GM12878 (cell line): ENCODE measurements around the gene RBKS. TPM values are rescaled to one million over a fixed set of nuclear protein-coding genes. Genes with fewer than 3 reads are reported as not detected.
"Not testable (repeated sequence)": the region's sequence is repeated elsewhere in the genome, so short reads cannot be mapped to it uniquely, and the experiment has no call there.

Experiments
- ATAC-seq: fragments of 200-7000 bp; cut with Tn5 transposase; 3 replicates; pipeline ENCODE4 v1.9.1; 2020; ENCODE audit warnings: mild to moderate bottlenecking, moderate library complexity
- BruUV-seq: library from RNA; stranded (reverse); fragments of 400-500 nt; replicated peaks from 2 replicates; lab custom pipeline; 2021; lab: Mats Ljungman, UMichigan
- CTCF ChIA-PET: fragments of 300-600 bp; sonication (Branson Sonifier 250); formaldehyde crosslinking; extraction: SDS; loops from one replicate; lab custom pipeline; 2021; ENCODE audit warnings: inconsistent platforms; lab: Yijun Ruan, JAX
- POLR2A ChIA-PET: fragments of 350-600 bp; formaldehyde crosslinking; extraction: SDS; loops from one replicate; lab custom pipeline; 2021; ENCODE audit warnings: inconsistent platforms; lab: Charles Lee
- RAD21 ChIA-PET: fragments of 300-600 bp; sonication (Branson Sonifier 250); formaldehyde crosslinking; loops from one replicate; lab custom pipeline; 2023; ENCODE audit warnings: antibody characterized with exemption; ENCODE audit not compliant: unreplicated experiment; lab: Charles Lee
- SMC1A ChIA-PET: fragments of 300-600 bp; sonication (Branson Sonifier 250); formaldehyde crosslinking; loops from one replicate; lab custom pipeline; 2023; ENCODE audit not compliant: unreplicated experiment, uncharacterized antibody; lab: Charles Lee
- DNase-seq: peaks from one replicate; pipeline ENCODE4 v3.0.0-alpha.2; 2011; ENCODE audit warnings: low read depth, low spot score
- FAIRE-seq: peaks from 3 replicates; lab custom pipeline; 2011; peaks lifted over from hg19 to GRCh38; lab: Jason Lieb, UNC
- H2AFZ ChIP-seq: 2 replicates; pipeline ENCODE4 v1.6.0; 2011; ENCODE audit warnings: low read depth, low read length, control low read depth; ENCODE audit not compliant: control insufficient read depth
- H3K27ac ChIP-seq: 2 replicates; pipeline ENCODE4 v1.5.1; 2011; ENCODE audit warnings: control low read depth; ENCODE audit not compliant: control insufficient read depth, insufficient read depth
- H3K27me3 ChIP-seq, 2 experiments: replicated peaks in 1 of 2; 2 replicates each; pipeline versions ENCODE4 v1.6.0 to v1.6.1; 2011; ENCODE audit warnings: low read length in 1 of 2; ENCODE audit not compliant: control insufficient read depth in 2 of 2, insufficient read depth in 2 of 2
- H3K36me3 ChIP-seq, 2 experiments: 2 replicates each; pipeline ENCODE4 v1.5.1; 2011; ENCODE audit warnings: low read length in 1 of 2; ENCODE audit not compliant: control insufficient read depth in 2 of 2, insufficient read depth in 2 of 2
- H3K4me1 ChIP-seq: 2 replicates; pipeline ENCODE4 v1.6.1; 2011; ENCODE audit warnings: mild to moderate bottlenecking, low read length, moderate library complexity, mixed read lengths; ENCODE audit not compliant: control insufficient read depth, insufficient read depth
- H3K4me2 ChIP-seq: 2 replicates; pipeline ENCODE4 v1.6.0; 2011; ENCODE audit warnings: control low read depth; ENCODE audit not compliant: control insufficient read depth, insufficient read depth
- H3K4me3 ChIP-seq: fragments of 200-600 bp; sonication (generic); 2 replicates; pipeline ENCODE4 v1.5.1; 2016
- H3K79me2 ChIP-seq: 2 replicates; pipeline ENCODE4 v1.6.0; 2011; ENCODE audit warnings: low read length; ENCODE audit not compliant: control insufficient read depth, insufficient read depth
- H3K9ac ChIP-seq: 2 replicates; pipeline ENCODE4 v1.8.0; 2011; ENCODE audit warnings: low read length, control low read depth, mixed read lengths; ENCODE audit not compliant: control insufficient read depth, insufficient read depth
- H3K9me3 ChIP-seq: replicated peaks from 3 replicates; pipeline ENCODE4 v1.5.1; 2011; ENCODE audit warnings: mild to moderate bottlenecking, low read length; ENCODE audit not compliant: control insufficient read depth, insufficient read depth
- H4K20me1 ChIP-seq: 2 replicates; pipeline ENCODE4 v1.6.0; 2011; ENCODE audit not compliant: control insufficient read depth, insufficient read depth
- ATF7 ChIP-seq: fragments of 450-650 bp; IDR thresholded peaks from 2 replicates; pipeline ENCODE4 v1.6.1; 2016; ENCODE audit warnings: low read depth, mild to moderate bottlenecking
- E2F4 ChIP-seq: IDR thresholded peaks from 2 replicates; pipeline ENCODE4 v1.6.1; 2012; ENCODE audit warnings: low read depth, low read length, improper control_type of control experiment
- HDGF ChIP-seq: fragments of 450-650 bp; IDR thresholded peaks from 2 replicates; pipeline ENCODE4 v1.6.1; 2016; ENCODE audit warnings: antibody characterized with exemption
- SP1 ChIP-seq: IDR thresholded peaks from one replicate; pipeline ENCODE4 v1.6.1; 2011; ENCODE audit warnings: low read depth, low read length
- ZNF274 ChIP-seq: IDR thresholded peaks from one replicate; pipeline ENCODE4 v1.8.0; 2011; ENCODE audit not compliant: insufficient read length, insufficient read depth
- ZZZ3 ChIP-seq: IDR thresholded peaks from 2 replicates; pipeline ENCODE4 v1.6.1; 2011; ENCODE audit warnings: low read depth; ENCODE audit not compliant: control insufficient read depth, insufficient read length
- WGBS: methylation state at CpG from one replicate; pipeline ENCODE4 v1.1.6; 2016; ENCODE audit warnings: low lambda C conversion rate; ENCODE audit not compliant: insufficient replicate concordance, insufficient coverage; ENCODE audit errors: missing lambda C conversion rate; 5-methylcytosine and 5-hydroxymethylcytosine counted together
- in situ Hi-C: fragments of 300-500 bp; cut with MboI; formaldehyde crosslinking; loops from 9 replicates; pipeline ENCODE4 v1.14.3; 2018; ENCODE audit warnings: mixed read lengths
- intact Hi-C: fragments of 100-400 bp; cut with micrococcal nuclease; formaldehyde crosslinking; loops from one replicate; pipeline ENCODE4 v1.14.2; 2022; ENCODE audit not compliant: unreplicated experiment
- polyA plus RNA-seq, 11 experiments: library from polyadenylated mRNA; depleted of rRNA in 4 of 11; unstranded in 6 of 11; stranded (reverse) in 5 of 11; fragments of >200 nt; fragmentation: Nextera tagmentation in 4 of 11; fragmentation: Illumina TruSeq in 1 of 11; extraction: Ambion mirVana in 4 of 11; extraction: Trizol in 1 of 11; gene quantifications; 1 replicate in 1 of 11; 2 replicates in 10 of 11; pipeline versions ENCODE4 v1.2.1 to v1.2.3, GENCODE V29; 2011 to 2016; ENCODE audit warnings: inconsistent platforms in 2 of 11, missing spikeins in 2 of 11, low read depth in 1 of 11
- total RNA-seq, 4 experiments: library from RNA; depleted of rRNA in 3 of 4; stranded (reverse); fragments of >200 nt in 3 of 4; fragmentation: Illumina TruSeq in 1 of 4; extraction: Trizol in 1 of 4; gene quantifications; 2 replicates each; pipeline versions ENCODE4 v1.2.1 to v1.2.3, GENCODE V29; 2013 to 2021
- TF ChIP-seq, protein P1 (sequence below): IDR thresholded peaks from 2 replicates; pipeline ENCODE4 v1.6.1; 2012; ENCODE audit warnings: low read depth, low read length, improper control_type of control experiment
- TF ChIP-seq, protein P2 (sequence below): fragments of 450-650 bp; IDR thresholded peaks from 2 replicates; pipeline ENCODE4 v1.6.1; 2016; ENCODE audit warnings: mild to moderate bottlenecking
- TF ChIP-seq, protein P3 (sequence below): fragments of 450-650 bp; formaldehyde crosslinking; IDR thresholded peaks from 2 replicates; pipeline ENCODE4 v1.4.0; 2020; ENCODE audit warnings: mild to moderate bottlenecking, moderate library complexity

The RBKS gene
- total and polyA plus RNA-seq, 10 of the 15 experiments (the other 5 are each of a cell fraction or from before 2014, with no cell fraction given): 0.39 to 1.8 (median 1.0) TPM

DNA sequence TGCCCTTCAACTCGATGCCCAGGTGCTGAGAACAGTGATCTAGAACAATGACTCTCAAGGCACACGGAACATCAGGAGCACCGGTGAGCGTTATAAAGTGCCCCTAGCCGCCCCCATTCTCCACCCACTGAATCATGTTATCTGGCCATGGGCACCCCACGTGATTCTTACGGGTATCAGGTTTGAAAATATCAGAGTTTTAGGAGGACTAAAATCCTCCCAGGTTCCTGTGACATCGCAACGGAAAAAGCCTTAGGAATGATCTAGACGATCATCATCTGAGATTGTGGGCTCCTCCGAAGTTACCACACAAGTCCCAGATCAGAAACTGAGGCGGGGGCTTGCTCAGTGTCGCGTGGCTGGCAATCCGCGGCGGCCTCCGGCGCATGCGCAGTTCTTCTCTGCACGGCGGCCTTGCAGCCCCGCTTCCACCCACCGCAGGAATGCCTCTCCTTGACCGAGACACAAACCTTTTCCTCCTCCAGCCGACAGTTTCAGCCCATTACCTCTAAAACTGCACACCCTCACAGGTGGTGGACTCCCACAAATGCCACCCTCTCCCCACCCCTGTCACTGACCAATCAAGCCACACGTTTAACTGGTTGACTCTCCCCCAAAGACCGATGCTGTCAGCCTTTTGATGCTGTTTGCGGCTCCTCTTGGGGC, 124.4 kb downstream of the RBKS start (continued):
- TF ChIP-seq, protein P1, sequence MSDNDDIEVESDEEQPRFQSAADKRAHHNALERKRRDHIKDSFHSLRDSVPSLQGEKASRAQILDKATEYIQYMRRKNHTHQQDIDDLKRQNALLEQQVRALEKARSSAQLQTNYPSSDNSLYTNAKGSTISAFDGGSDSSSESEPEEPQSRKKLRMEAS: no peak
- TF ChIP-seq SP1 (no peak), HDGF (no peak)

DNA sequence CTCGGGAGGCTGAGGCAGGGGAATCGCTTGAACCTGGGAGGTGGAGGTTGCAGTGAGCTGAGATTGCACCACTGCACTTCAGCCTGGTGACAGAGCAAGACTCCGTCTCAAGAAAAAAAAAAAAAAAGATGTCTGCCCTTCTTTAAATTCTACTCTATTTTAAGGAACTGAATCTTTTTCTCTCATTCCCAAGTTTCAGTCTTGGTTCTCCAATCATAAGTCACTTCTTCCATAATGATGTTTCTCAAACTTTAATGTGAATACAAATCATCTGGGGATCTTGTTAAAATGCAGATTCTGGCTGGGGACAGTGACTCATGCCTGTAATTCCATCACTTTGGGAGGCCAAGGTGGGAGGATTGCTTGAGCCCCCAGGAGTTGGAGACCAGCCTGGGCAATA, 125.7 kb downstream of the RBKS start:
- H3K4me3 ChIP-seq, in situ Hi-C loops, H3K27ac ChIP-seq, H3K79me2 ChIP-seq, SMC1A ChIA-PET, CTCF ChIA-PET, H3K27me3 ChIP-seq, FAIRE-seq, H4K20me1 ChIP-seq, H2AFZ ChIP-seq, ATAC-seq, H3K9me3 ChIP-seq, H3K36me3 ChIP-seq, BruUV-seq, H3K4me1 ChIP-seq, H3K4me2 ChIP-seq, RAD21 ChIA-PET, H3K9ac ChIP-seq, POLR2A ChIA-PET, intact Hi-C loops, DNase-seq: not testable (repeated sequence)
- WGBS: 64% methylated on average over 3 of the region's 3 CpGs

GRCh38 chr2:27763907-27764267, 126.3 kb downstream of the RBKS start:
- H3K36me3 ChIP-seq: no peaks in the 10 kb centered on the region
- 65% methylated on average over 7 of the region's 7 CpGs for WGBS
- no peak overlapping the region for H3K4me3 ChIP-seq
- H3K9me3 ChIP-seq: no peaks in the 10 kb centered on the region
- in situ Hi-C loops (no loop called here), intact Hi-C loops (no loop called here)
- H3K27ac ChIP-seq: no peak overlapping the region
- BruUV-seq: no TSS peak
- H3K27me3 ChIP-seq: peaks cover 0 to 4% of the 10 kb centered on the region in 2 experiments; a peak in 3 of 4 replicates
- DNase-seq (no peak), ATAC-seq (no peak), FAIRE-seq (no peak)
- H3K9ac ChIP-seq: no peak overlapping the region
- H3K4me2 ChIP-seq: no peak overlapping the region
- ChIA-PET POLR2A (no interaction called here), RAD21 (no interaction called here), SMC1A (no interaction called here), CTCF (no interaction called here)
- no peaks in the 10 kb centered on the region for H3K4me1 ChIP-seq
- no peaks in the 10 kb centered on the region for H4K20me1 ChIP-seq
- no peak overlapping the region for H2AFZ ChIP-seq
- no peaks in the 10 kb centered on the region for H3K79me2 ChIP-seq
- no peak for TF ChIP-seq ZNF274
- TF ChIP-seq, protein P2, sequence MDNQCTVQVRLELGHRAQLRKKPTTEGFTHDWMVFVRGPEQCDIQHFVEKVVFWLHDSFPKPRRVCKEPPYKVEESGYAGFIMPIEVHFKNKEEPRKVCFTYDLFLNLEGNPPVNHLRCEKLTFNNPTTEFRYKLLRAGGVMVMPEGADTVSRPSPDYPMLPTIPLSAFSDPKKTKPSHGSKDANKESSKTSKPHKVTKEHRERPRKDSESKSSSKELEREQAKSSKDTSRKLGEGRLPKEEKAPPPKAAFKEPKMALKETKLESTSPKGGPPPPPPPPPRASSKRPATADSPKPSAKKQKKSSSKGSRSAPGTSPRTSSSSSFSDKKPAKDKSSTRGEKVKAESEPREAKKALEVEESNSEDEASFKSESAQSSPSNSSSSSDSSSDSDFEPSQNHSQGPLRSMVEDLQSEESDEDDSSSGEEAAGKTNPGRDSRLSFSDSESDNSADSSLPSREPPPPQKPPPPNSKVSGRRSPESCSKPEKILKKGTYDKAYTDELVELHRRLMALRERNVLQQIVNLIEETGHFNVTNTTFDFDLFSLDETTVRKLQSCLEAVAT: no peak
- no peak for TF ChIP-seq E2F4
- TF ChIP-seq, protein P3, sequence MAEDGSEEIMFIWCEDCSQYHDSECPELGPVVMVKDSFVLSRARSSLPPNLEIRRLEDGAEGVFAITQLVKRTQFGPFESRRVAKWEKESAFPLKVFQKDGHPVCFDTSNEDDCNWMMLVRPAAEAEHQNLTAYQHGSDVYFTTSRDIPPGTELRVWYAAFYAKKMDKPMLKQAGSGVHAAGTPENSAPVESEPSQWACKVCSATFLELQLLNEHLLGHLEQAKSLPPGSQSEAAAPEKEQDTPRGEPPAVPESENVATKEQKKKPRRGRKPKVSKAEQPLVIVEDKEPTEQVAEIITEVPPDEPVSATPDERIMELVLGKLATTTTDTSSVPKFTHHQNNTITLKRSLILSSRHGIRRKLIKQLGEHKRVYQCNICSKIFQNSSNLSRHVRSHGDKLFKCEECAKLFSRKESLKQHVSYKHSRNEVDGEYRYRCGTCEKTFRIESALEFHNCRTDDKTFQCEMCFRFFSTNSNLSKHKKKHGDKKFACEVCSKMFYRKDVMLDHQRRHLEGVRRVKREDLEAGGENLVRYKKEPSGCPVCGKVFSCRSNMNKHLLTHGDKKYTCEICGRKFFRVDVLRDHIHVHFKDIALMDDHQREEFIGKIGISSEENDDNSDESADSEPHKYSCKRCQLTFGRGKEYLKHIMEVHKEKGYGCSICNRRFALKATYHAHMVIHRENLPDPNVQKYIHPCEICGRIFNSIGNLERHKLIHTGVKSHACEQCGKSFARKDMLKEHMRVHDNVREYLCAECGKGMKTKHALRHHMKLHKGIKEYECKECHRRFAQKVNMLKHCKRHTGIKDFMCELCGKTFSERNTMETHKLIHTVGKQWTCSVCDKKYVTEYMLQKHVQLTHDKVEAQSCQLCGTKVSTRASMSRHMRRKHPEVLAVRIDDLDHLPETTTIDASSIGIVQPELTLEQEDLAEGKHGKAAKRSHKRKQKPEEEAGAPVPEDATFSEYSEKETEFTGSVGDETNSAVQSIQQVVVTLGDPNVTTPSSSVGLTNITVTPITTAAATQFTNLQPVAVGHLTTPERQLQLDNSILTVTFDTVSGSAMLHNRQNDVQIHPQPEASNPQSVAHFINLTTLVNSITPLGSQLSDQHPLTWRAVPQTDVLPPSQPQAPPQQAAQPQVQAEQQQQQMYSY (CRISPR knock-in tag): no peak
- no peak for TF ChIP-seq ZZZ3
- no peak for TF ChIP-seq HDGF
- TF ChIP-seq ATF7: no peak
